GM23338 (cell line): ENCODE data around the gene PIGU. TPM values are rescaled to one million over a fixed set of nuclear protein-coding genes. Genes with fewer than 3 reads are reported as not detected.

Source experiments
- ATAC-seq: fragments of 200-7000 bp; cut with Tn5 transposase; 3 replicates; pipeline ENCODE4 v1.9.1; 2020
- DNase-seq: peaks from one replicate; pipeline ENCODE4 v3.0.0-alpha.2; 2015; ENCODE audit warnings: low spot score
- H2AFZ ChIP-seq: fragments of 200-600 bp; sonication (generic); 2 replicates; pipeline ENCODE4 v1.8.0; 2016; ENCODE audit warnings: antibody characterized with exemption, mild to moderate bottlenecking, moderate library complexity
- H3F3A ChIP-seq: fragments of 200-600 bp; sonication (generic); replicated peaks from 2 replicates; pipeline ENCODE4 v1.8.0; 2017; ENCODE audit warnings: antibody characterized with exemption, mixed run types, low read depth
- H3K27ac ChIP-seq: fragments of 200-600 bp; sonication (generic); 2 replicates; pipeline ENCODE4 v1.6.1; 2016; ENCODE audit warnings: low read depth
- H3K27me3 ChIP-seq: fragments of 200-600 bp; sonication (generic); 2 replicates; pipeline ENCODE4 v1.8.0; 2016; ENCODE audit warnings: mild to moderate bottlenecking, mixed run types, moderate library complexity; ENCODE audit not compliant: insufficient read depth
- H3K36me3 ChIP-seq: fragments of 200-600 bp; sonication (generic); 2 replicates; pipeline ENCODE4 v1.8.0; 2016; ENCODE audit warnings: mild to moderate bottlenecking; ENCODE audit not compliant: insufficient read depth
- H3K4me1 ChIP-seq: fragments of 200-600 bp; sonication (generic); 2 replicates; pipeline ENCODE4 v1.8.0; 2016; ENCODE audit warnings: mild to moderate bottlenecking, moderate library complexity; ENCODE audit not compliant: insufficient read depth
- H3K4me2 ChIP-seq: fragments of 200-600 bp; sonication (generic); 2 replicates; pipeline ENCODE4 v1.7.1; 2017; ENCODE audit warnings: mixed run types
- H3K4me3 ChIP-seq: fragments of 200-600 bp; sonication (generic); 2 replicates; pipeline ENCODE4 v1.6.1; 2016; ENCODE audit warnings: mixed run types
- H3K79me2 ChIP-seq: fragments of 200-600 bp; sonication (generic); replicated peaks from 2 replicates; pipeline ENCODE4 v1.8.0; 2017; ENCODE audit warnings: mild to moderate bottlenecking; ENCODE audit not compliant: insufficient read depth
- H3K9me2 ChIP-seq: fragments of 200-600 bp; sonication (generic); 2 replicates; pipeline ENCODE4 v1.8.0; 2017; ENCODE audit not compliant: insufficient read depth
- H4K20me1 ChIP-seq: fragments of 200-600 bp; sonication (generic); replicated peaks from 2 replicates; pipeline ENCODE4 v1.8.0; 2017; ENCODE audit warnings: mild to moderate bottlenecking; ENCODE audit not compliant: insufficient read depth
- H3K27ac Mint-ChIP-seq: 2 replicates; pipeline ENCODE4 v1.8.0; 2020; ENCODE audit warnings: inconsistent platforms, mild to moderate bottlenecking, moderate library complexity, mixed read lengths
- H3K27me3 Mint-ChIP-seq: 3 replicates; pipeline ENCODE4 v1.8.0; 2022; ENCODE audit warnings: low read depth, mild to moderate bottlenecking, moderate library complexity, mixed read lengths, inconsistent platforms; ENCODE audit not compliant: insufficient read depth, poor library complexity
- H3K36me3 Mint-ChIP-seq: 3 replicates; pipeline ENCODE4 v1.8.0; 2021; ENCODE audit warnings: low read depth, mild to moderate bottlenecking, inconsistent platforms, moderate library complexity, mixed read lengths
- H3K4me1 Mint-ChIP-seq: 3 replicates; pipeline ENCODE4 v1.8.0; 2020; ENCODE audit warnings: mild to moderate bottlenecking, inconsistent platforms, mixed read lengths
- H3K4me3 Mint-ChIP-seq: 3 replicates; pipeline ENCODE4 v1.8.0; 2021; ENCODE audit warnings: moderate library complexity, mild to moderate bottlenecking, inconsistent platforms, mixed read lengths
- H3K9me3 Mint-ChIP-seq: 3 replicates; pipeline ENCODE4 v1.8.0; 2020; ENCODE audit warnings: moderate library complexity, mild to moderate bottlenecking, inconsistent platforms, mixed read lengths
- CREB1 ChIP-seq: fragments of 250-450 bp; sonication (Bioruptor Pico); IDR thresholded peaks from 2 replicates; pipeline ENCODE4 v1.5.0; 2020; ENCODE audit warnings: low read depth, mild to moderate bottlenecking, moderate library complexity
- EZH2 ChIP-seq: fragments of 200-600 bp; sonication (generic); IDR thresholded peaks from one replicate; pipeline ENCODE4 v1.8.0; 2017; ENCODE audit warnings: antibody characterized with exemption, mild to moderate bottlenecking, low read depth; ENCODE audit not compliant: unreplicated experiment
- EZH2phosphoT487 ChIP-seq: fragments of 200-600 bp; sonication (generic); IDR thresholded peaks from one replicate; pipeline ENCODE4 v1.8.1; 2018; ENCODE audit warnings: antibody characterized with exemption; ENCODE audit not compliant: unreplicated experiment
- JUNB ChIP-seq: IDR thresholded peaks from one replicate; pipeline ENCODE4 v1.6.1; 2016; ENCODE audit warnings: antibody characterized with exemption; ENCODE audit not compliant: unreplicated experiment
- NANOG ChIP-seq: IDR thresholded peaks from 2 replicates; pipeline ENCODE4 v1.6.1; 2016; ENCODE audit warnings: antibody characterized with exemption, borderline replicate concordance
- POLR2AphosphoS5 ChIP-seq: IDR thresholded peaks from 2 replicates; pipeline ENCODE4 v1.6.1; 2016; ENCODE audit warnings: antibody characterized with exemption, low read depth
- STAT1 ChIP-seq: IDR thresholded peaks from one replicate; pipeline ENCODE4 v1.6.1; 2016; ENCODE audit warnings: antibody characterized with exemption; ENCODE audit not compliant: unreplicated experiment
- ZNF114 ChIP-seq: fragments of 250-450 bp; sonication (Bioruptor Pico); IDR thresholded peaks from 2 replicates; pipeline ENCODE4 v1.5.0; 2020; ENCODE audit warnings: mild to moderate bottlenecking, moderate library complexity
- ZNF331 ChIP-seq: fragments of 250-450 bp; sonication (Bioruptor Pico); IDR thresholded peaks from 2 replicates; pipeline ENCODE4 v1.5.0; 2020; ENCODE audit warnings: low read depth, mild to moderate bottlenecking, moderate library complexity
- polyA plus RNA-seq: library from polyadenylated mRNA; unstranded; fragments of >200 nt; fragmentation: Nextera tagmentation; extraction: Ambion mirVana; gene quantifications from 2 replicates; pipeline ENCODE4 v1.2.1, GENCODE V29; 2016
- total RNA-seq: library from RNA; depleted of rRNA; stranded (reverse); fragments of >200 nt; shearing (Covaris generic); gene quantifications from 2 replicates; pipeline ENCODE4 v1.2.3, GENCODE V29; 2014
- TF ChIP-seq, protein P1 (sequence below): fragments of 250-450 bp; sonication (Bioruptor Pico); IDR thresholded peaks from 2 replicates; pipeline ENCODE4 v1.5.0; 2020; ENCODE audit warnings: mild to moderate bottlenecking, moderate library complexity
- TF ChIP-seq, protein P2 (sequence below): IDR thresholded peaks from 2 replicates; pipeline ENCODE4 v1.6.1; 2016; ENCODE audit warnings: antibody characterized with exemption
- TF ChIP-seq, protein P3 (sequence below), 2 experiments: fragments of 200-600 bp in 1 of 2; sonication (generic) in 1 of 2; conservative IDR thresholded peaks; 2 replicates each; pipeline versions ENCODE4 v1.5.1 to v1.6.1; 2016 to 2017; ENCODE audit warnings: antibody characterized with exemption in 2 of 2, low read depth in 2 of 2, mild to moderate bottlenecking in 2 of 2, moderate library complexity in 1 of 2
- TF ChIP-seq, protein P4 (sequence below): IDR thresholded peaks from one replicate; pipeline ENCODE4 v1.6.1; 2018; ENCODE audit warnings: antibody characterized with exemption; ENCODE audit not compliant: unreplicated experiment

Gene PIGU
- total and polyA plus RNA-seq, 2 experiments from 2014 or later, result 24.3 to 28.9 TPM

DNA sequence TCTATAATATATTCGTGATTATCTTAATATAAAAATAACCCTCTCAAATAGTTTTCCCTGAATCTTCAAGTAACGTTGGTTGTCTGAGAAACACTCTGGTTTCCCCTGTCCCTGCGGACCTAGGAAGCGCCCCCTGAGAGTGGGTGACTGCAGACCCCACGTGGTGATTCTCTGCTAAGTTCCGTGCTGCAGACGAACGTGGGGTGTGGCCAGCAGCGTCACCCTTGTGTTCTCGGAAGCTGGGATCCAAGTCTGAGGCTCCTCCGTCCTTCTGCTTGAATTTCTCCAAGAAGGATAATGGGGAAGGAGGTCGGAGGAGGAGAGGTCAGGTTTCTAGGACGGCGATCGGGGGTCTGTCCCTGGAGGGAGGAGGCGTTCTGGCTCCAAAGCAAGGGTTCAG, 135.0 kb downstream of the PIGU start:
- no peaks in the 10 kb centered on the region for H3K79me2 ChIP-seq
- H2AFZ ChIP-seq, result no peak overlapping the region
- H3K27ac Mint-ChIP-seq, result no peak overlapping the region
- H3K4me3 ChIP-seq, result no peak overlapping the region
- H3K9me2 ChIP-seq, result no peaks in the 10 kb centered on the region
- H3K36me3 ChIP-seq, result peaks cover 11% of the 10 kb centered on the region
- H3K4me2 ChIP-seq, result no peak overlapping the region
- no peaks in the 10 kb centered on the region; the same call in 1 of the 2 replicates for H4K20me1 ChIP-seq
- TF ChIP-seq ZNF331 (CRISPR knock-in tag) (no peak), STAT1 (no peak), CREB1 (CRISPR knock-in tag) (no peak), EZH2 (no peak), NANOG (no peak), JUNB (no peak), POLR2AphosphoS5 (no peak), ZNF114 (CRISPR knock-in tag) (no peak), EZH2phosphoT487 (no peak)
- TF ChIP-seq, protein P1, sequence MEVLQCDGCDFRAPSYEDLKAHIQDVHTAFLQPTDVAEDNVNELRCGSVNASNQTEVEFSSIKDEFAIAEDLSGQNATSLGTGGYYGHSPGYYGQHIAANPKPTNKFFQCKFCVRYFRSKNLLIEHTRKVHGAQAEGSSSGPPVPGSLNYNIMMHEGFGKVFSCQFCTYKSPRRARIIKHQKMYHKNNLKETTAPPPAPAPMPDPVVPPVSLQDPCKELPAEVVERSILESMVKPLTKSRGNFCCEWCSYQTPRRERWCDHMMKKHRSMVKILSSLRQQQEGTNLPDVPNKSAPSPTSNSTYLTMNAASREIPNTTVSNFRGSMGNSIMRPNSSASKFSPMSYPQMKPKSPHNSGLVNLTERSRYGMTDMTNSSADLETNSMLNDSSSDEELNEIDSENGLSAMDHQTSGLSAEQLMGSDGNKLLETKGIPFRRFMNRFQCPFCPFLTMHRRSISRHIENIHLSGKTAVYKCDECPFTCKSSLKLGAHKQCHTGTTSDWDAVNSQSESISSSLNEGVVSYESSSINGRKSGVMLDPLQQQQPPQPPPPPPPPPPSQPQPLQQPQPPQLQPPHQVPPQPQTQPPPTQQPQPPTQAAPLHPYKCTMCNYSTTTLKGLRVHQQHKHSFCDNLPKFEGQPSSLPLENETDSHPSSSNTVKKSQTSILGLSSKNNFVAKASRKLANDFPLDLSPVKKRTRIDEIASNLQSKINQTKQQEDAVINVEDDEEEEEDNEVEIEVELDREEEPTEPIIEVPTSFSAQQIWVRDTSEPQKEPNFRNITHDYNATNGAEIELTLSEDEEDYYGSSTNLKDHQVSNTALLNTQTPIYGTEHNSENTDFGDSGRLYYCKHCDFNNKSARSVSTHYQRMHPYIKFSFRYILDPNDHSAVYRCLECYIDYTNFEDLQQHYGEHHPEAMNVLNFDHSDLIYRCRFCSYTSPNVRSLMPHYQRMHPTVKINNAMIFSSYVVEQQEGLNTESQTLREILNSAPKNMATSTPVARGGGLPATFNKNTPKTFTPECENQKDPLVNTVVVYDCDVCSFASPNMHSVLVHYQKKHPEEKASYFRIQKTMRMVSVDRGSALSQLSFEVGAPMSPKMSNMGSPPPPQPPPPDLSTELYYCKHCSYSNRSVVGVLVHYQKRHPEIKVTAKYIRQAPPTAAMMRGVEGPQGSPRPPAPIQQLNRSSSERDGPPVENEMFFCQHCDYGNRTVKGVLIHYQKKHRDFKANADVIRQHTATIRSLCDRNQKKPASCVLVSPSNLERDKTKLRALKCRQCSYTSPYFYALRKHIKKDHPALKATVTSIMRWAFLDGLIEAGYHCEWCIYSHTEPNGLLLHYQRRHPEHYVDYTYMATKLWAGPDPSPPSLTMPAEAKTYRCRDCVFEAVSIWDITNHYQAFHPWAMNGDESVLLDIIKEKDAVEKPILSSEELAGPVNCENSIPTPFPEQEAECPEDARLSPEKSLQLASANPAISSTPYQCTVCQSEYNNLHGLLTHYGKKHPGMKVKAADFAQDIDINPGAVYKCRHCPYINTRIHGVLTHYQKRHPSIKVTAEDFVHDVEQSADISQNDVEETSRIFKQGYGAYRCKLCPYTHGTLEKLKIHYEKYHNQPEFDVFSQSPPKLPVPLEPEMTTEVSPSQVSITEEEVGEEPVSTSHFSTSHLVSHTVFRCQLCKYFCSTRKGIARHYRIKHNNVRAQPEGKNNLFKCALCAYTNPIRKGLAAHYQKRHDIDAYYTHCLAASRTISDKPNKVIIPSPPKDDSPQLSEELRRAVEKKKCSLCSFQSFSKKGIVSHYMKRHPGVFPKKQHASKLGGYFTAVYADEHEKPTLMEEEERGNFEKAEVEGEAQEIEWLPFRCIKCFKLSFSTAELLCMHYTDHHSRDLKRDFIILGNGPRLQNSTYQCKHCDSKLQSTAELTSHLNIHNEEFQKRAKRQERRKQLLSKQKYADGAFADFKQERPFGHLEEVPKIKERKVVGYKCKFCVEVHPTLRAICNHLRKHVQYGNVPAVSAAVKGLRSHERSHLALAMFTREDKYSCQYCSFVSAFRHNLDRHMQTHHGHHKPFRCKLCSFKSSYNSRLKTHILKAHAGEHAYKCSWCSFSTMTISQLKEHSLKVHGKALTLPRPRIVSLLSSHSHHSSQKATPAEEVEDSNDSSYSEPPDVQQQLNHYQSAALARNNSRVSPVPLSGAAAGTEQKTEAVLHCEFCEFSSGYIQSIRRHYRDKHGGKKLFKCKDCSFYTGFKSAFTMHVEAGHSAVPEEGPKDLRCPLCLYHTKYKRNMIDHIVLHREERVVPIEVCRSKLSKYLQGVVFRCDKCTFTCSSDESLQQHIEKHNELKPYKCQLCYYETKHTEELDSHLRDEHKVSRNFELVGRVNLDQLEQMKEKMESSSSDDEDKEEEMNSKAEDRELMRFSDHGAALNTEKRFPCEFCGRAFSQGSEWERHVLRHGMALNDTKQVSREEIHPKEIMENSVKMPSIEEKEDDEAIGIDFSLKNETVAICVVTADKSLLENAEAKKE (CRISPR knock-in tag), result no peak
- TF ChIP-seq, protein P2, sequence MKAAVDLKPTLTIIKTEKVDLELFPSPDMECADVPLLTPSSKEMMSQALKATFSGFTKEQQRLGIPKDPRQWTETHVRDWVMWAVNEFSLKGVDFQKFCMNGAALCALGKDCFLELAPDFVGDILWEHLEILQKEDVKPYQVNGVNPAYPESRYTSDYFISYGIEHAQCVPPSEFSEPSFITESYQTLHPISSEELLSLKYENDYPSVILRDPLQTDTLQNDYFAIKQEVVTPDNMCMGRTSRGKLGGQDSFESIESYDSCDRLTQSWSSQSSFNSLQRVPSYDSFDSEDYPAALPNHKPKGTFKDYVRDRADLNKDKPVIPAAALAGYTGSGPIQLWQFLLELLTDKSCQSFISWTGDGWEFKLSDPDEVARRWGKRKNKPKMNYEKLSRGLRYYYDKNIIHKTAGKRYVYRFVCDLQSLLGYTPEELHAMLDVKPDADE, result no peak
- TF ChIP-seq, protein P3, sequence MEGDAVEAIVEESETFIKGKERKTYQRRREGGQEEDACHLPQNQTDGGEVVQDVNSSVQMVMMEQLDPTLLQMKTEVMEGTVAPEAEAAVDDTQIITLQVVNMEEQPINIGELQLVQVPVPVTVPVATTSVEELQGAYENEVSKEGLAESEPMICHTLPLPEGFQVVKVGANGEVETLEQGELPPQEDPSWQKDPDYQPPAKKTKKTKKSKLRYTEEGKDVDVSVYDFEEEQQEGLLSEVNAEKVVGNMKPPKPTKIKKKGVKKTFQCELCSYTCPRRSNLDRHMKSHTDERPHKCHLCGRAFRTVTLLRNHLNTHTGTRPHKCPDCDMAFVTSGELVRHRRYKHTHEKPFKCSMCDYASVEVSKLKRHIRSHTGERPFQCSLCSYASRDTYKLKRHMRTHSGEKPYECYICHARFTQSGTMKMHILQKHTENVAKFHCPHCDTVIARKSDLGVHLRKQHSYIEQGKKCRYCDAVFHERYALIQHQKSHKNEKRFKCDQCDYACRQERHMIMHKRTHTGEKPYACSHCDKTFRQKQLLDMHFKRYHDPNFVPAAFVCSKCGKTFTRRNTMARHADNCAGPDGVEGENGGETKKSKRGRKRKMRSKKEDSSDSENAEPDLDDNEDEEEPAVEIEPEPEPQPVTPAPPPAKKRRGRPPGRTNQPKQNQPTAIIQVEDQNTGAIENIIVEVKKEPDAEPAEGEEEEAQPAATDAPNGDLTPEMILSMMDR (conservative IDR thresholded peaks at IDR 0.05; ENCODE audit: low read depth in 2 of 2), result no peak
- TF ChIP-seq, protein P4, sequence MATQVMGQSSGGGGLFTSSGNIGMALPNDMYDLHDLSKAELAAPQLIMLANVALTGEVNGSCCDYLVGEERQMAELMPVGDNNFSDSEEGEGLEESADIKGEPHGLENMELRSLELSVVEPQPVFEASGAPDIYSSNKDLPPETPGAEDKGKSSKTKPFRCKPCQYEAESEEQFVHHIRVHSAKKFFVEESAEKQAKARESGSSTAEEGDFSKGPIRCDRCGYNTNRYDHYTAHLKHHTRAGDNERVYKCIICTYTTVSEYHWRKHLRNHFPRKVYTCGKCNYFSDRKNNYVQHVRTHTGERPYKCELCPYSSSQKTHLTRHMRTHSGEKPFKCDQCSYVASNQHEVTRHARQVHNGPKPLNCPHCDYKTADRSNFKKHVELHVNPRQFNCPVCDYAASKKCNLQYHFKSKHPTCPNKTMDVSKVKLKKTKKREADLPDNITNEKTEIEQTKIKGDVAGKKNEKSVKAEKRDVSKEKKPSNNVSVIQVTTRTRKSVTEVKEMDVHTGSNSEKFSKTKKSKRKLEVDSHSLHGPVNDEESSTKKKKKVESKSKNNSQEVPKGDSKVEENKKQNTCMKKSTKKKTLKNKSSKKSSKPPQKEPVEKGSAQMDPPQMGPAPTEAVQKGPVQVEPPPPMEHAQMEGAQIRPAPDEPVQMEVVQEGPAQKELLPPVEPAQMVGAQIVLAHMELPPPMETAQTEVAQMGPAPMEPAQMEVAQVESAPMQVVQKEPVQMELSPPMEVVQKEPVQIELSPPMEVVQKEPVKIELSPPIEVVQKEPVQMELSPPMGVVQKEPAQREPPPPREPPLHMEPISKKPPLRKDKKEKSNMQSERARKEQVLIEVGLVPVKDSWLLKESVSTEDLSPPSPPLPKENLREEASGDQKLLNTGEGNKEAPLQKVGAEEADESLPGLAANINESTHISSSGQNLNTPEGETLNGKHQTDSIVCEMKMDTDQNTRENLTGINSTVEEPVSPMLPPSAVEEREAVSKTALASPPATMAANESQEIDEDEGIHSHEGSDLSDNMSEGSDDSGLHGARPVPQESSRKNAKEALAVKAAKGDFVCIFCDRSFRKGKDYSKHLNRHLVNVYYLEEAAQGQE, result no peak
- 0 out of 2 replicates have a peak, but pooled peaks cover under 1% of the 10 kb centered on the region for H3F3A ChIP-seq
- DNase-seq, result no peak
- 0 out of 3 replicates have a peak, but pooled peaks cover 3% of the 10 kb centered on the region for H3K9me3 Mint-ChIP-seq
- no peak for ATAC-seq
- H3K27me3 Mint-ChIP-seq, result peaks cover 13% of the 10 kb centered on the region
- peaks cover 18% of the 10 kb centered on the region for H3K36me3 Mint-ChIP-seq
- no peak overlapping the region for H3K4me3 Mint-ChIP-seq
- peaks cover 5% of the 10 kb centered on the region; the same call in 1 of the 2 replicates for H3K27me3 ChIP-seq
- no peaks in the 10 kb centered on the region; the same call in 1 of the 2 replicates for H3K4me1 ChIP-seq
- H3K4me1 Mint-ChIP-seq, result peaks cover 16% of the 10 kb centered on the region
- H3K27ac ChIP-seq, result no peak overlapping the region
